ENCODE measurements around the gene SFT2D1.
"Not testable (repeated sequence)": the region's sequence is repeated elsewhere in the genome, so short reads cannot be mapped to it uniquely, and the experiment has no call there.

The SFT2D1 gene

GRCh38 chr6:166345672-166346071, 3.3 kb upstream of the SFT2D1 start:
- DNase-seq (ENCODE audit: low read depth); H3K27me3 ChIP-seq (replicated peaks; ENCODE audit: control insufficient read depth, insufficient read depth, low read length); H3K9ac ChIP-seq (ENCODE audit: low read length): not testable (repeated sequence)

DNA sequence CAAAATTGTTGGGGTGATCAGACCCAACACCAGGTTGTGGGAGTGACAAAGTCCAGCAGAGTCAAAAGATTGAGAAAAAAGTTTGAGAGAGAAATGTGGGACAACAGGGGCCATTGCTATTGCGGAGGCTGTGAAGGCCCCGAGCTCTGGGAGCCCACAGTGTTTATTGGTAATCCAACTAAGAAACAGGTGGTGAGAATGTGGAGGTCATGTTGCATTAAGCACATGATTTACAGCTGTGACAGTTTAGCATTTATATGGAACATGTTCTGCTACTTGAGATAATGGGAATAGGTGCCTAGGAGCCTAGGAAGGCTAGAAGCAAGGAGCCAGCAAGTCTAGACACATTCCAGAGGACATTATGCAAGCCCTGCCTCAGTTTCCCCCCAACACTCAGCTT, 2.6 kb upstream of the SFT2D1 start:
- H3K4me1 ChIP-seq (ENCODE audit: control insufficient read depth, insufficient read depth, low read length) = peaks cover 34% of the 10 kb centered on the region
- H3K36me3 ChIP-seq (ENCODE audit: control insufficient read depth, insufficient read depth, low read length, severe bottlenecking); H3K9ac ChIP-seq (ENCODE audit: low read length); DNase-seq (ENCODE audit: low read depth); H3K4me3 ChIP-seq (ENCODE audit: low read length); H3K27me3 ChIP-seq (replicated peaks; ENCODE audit: control insufficient read depth, insufficient read depth, low read length); H3K9me3 ChIP-seq (ENCODE audit: control insufficient read depth, low read length): not testable (repeated sequence)

More at GRCh38 chr6:166345672-166346071, 3.3 kb upstream of the SFT2D1 start:
- H3K4me3 ChIP-seq (ENCODE audit: low read length); H3K36me3 ChIP-seq (ENCODE audit: control insufficient read depth, insufficient read depth, low read length, severe bottlenecking): not testable (repeated sequence)
- peaks cover 11% of the 10 kb centered on the region for H3K9me3 ChIP-seq (ENCODE audit: control insufficient read depth, low read length)
- H3K4me1 ChIP-seq (ENCODE audit: control insufficient read depth, insufficient read depth, low read length) = peaks cover 31% of the 10 kb centered on the region

- Histone ChIP-seq H3K27me3 (replicated peaks; ENCODE audit: control insufficient read depth, insufficient read depth, low read length) (no peaks in the 10 kb centered on the region), H3K9me3 (ENCODE audit: control insufficient read depth, low read length) (peaks cover 3% of the 10 kb centered on the region), H3K4me3 (ENCODE audit: low read length) (no peak overlapping the region), H3K4me1 (ENCODE audit: control insufficient read depth, insufficient read depth, low read length) (peaks cover 33% of the 10 kb centered on the region), H3K9ac (ENCODE audit: low read length) (no peak overlapping the region), H3K36me3 (ENCODE audit: control insufficient read depth, insufficient read depth, low read length, severe bottlenecking) (peaks cover 3% of the 10 kb centered on the region)
- DNase-seq (ENCODE audit: low read depth) = no peak
Observed at GRCh38 chr6:166344240-166344639, 1.9 kb upstream of the SFT2D1 start.

GRCh38 chr6:166343150-166343487, 774 bp upstream of the SFT2D1 start:
- no peaks in the 10 kb centered on the region for H3K9me3 ChIP-seq (ENCODE audit: control insufficient read depth, low read length)
- peaks cover 24% of the 10 kb centered on the region for H3K4me1 ChIP-seq (ENCODE audit: control insufficient read depth, insufficient read depth, low read length)
- H3K36me3 ChIP-seq (ENCODE audit: control insufficient read depth, insufficient read depth, low read length, severe bottlenecking) = peaks cover 3% of the 10 kb centered on the region
- peak overlapping the region; percentile 95 for H3K9ac ChIP-seq (ENCODE audit: low read length)
- H3K4me3 ChIP-seq (ENCODE audit: low read length) = peak overlapping the region; percentile 98
- DNase-seq (ENCODE audit: low read depth) = no peak
- no peaks in the 10 kb centered on the region for H3K27me3 ChIP-seq (replicated peaks; ENCODE audit: control insufficient read depth, insufficient read depth, low read length)

DNA sequence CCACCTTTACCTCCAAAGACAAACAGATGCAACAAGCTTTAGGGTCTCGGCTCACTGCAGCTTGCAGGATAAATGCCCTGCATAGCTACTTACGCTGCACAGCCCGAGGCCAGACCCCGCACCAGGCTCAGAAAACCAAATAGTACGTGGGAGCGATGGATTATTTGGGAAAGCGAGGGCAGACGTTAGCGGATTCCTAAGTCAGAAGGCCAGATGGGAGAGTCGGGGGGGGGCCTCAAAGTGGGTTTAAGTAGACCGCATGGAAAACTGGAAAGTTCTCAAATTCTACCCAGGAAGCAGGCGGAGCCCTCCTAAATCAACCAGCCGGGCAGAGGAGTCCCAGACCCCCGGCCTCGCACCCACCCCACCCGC, 382 bp downstream of the SFT2D1 start:
- H3K9ac ChIP-seq (ENCODE audit: low read length) = peak overlapping the region; percentile 95
- H3K9me3 ChIP-seq (ENCODE audit: control insufficient read depth, low read length) = no peaks in the 10 kb centered on the region
- peak overlapping the region; percentile 98 for H3K4me3 ChIP-seq (ENCODE audit: low read length)
- H3K36me3 ChIP-seq (ENCODE audit: control insufficient read depth, insufficient read depth, low read length, severe bottlenecking) = peaks cover 11% of the 10 kb centered on the region
- peak; percentile 46 for DNase-seq (ENCODE audit: low read depth)
- H3K4me1 ChIP-seq (ENCODE audit: control insufficient read depth, insufficient read depth, low read length) = peaks cover 18% of the 10 kb centered on the region
- no peaks in the 10 kb centered on the region for H3K27me3 ChIP-seq (replicated peaks; ENCODE audit: control insufficient read depth, insufficient read depth, low read length)

GRCh38 chr6:166341464-166341863, 881 bp downstream of the SFT2D1 start:
- DNase-seq (ENCODE audit: low read depth) = no peak
- Histone ChIP-seq H3K9ac (ENCODE audit: low read length) (peak overlapping the region; percentile 95), H3K36me3 (ENCODE audit: control insufficient read depth, insufficient read depth, low read length, severe bottlenecking) (peaks cover 11% of the 10 kb centered on the region), H3K9me3 (ENCODE audit: control insufficient read depth, low read length) (no peaks in the 10 kb centered on the region), H3K27me3 (replicated peaks; ENCODE audit: control insufficient read depth, insufficient read depth, low read length) (no peaks in the 10 kb centered on the region), H3K4me3 (ENCODE audit: low read length) (peak overlapping the region; percentile 98), H3K4me1 (ENCODE audit: control insufficient read depth, insufficient read depth, low read length) (peaks cover 18% of the 10 kb centered on the region)

- Histone ChIP-seq H3K4me1 (ENCODE audit: control insufficient read depth, insufficient read depth, low read length) (peaks cover 18% of the 10 kb centered on the region), H3K36me3 (ENCODE audit: control insufficient read depth, insufficient read depth, low read length, severe bottlenecking) (peaks cover 31% of the 10 kb centered on the region), H3K9ac (ENCODE audit: low read length) (no peak overlapping the region), H3K4me3 (ENCODE audit: low read length) (no peak overlapping the region), H3K27me3 (replicated peaks; ENCODE audit: control insufficient read depth, insufficient read depth, low read length) (no peaks in the 10 kb centered on the region), H3K9me3 (ENCODE audit: control insufficient read depth, low read length) (no peaks in the 10 kb centered on the region)
- DNase-seq (ENCODE audit: low read depth) = no peak
Observed at GRCh38 chr6:166338854-166339253, 3.5 kb downstream of the SFT2D1 start.

DNA sequence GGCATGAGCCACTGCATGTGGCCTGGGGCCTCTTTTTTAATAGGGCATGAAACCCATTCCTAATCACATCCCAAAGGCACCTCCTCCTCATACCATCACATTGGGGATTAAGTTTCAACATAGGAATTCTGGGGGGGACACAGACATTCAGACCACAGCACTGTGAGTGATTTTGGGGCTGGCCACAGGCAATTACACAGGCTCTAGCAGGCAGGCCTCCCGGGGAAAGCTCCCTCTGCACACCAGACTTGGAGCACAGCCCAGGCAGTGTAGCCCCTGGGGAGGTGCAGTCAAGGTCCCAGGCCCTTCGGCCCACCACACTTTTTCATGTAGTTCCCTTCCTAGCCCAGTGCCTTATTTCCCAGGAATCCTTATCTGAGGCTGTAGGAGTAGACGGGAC, 5.5 kb downstream of the SFT2D1 start:
- no peak for DNase-seq (ENCODE audit: low read depth)
- Histone ChIP-seq H3K4me3 (ENCODE audit: low read length) (no peak overlapping the region), H3K36me3 (ENCODE audit: control insufficient read depth, insufficient read depth, low read length, severe bottlenecking) (peaks cover 31% of the 10 kb centered on the region), H3K27me3 (replicated peaks; ENCODE audit: control insufficient read depth, insufficient read depth, low read length) (no peaks in the 10 kb centered on the region), H3K4me1 (ENCODE audit: control insufficient read depth, insufficient read depth, low read length) (peaks cover 13% of the 10 kb centered on the region), H3K9ac (ENCODE audit: low read length) (no peak overlapping the region), H3K9me3 (ENCODE audit: control insufficient read depth, low read length) (no peaks in the 10 kb centered on the region)

DNA sequence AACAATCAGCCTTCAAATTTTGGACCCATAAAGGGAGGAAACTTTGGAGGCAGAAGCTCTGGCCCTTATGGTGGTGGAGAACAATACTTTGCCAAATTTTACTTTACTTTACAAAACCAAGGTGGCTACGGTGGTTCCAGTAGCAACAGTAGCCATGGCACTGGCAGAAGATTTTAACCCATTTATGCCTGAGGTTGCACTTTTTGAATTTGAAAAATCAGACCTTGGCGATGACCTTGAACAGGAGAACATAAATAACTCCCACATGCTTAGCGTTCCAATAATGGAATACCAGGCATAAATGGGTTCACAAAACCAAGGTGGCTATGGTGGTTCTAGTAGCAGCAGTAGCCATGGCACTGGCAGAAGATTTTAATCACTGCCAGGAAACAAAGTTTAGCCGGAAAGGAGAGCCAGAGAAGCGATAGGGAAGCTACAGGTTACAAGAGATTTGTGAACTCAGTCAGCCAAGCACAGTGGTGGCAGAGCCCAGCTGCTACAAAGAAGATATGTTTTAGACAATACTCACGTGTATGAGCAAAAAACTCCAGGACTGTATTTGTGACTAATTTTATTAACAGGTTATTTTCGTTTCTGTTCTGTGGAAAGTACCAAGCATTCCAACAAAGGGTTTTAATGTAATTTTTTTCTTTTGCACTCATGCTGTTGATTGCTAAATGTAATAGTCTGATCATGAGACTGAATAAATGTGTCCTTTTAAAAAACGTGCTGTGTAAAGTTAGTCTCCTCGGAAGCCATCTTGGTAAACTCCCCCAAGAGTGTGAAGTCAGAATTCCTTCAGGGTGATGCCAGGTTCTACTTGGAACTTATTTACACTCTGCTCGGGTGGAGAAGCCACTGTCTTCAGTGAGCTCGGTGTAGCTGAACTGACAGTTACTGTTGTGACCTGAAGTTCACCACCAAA, 6.7 kb downstream of the SFT2D1 start:
- DNase-seq (ENCODE audit: low read depth) = no peak
- peaks cover 29% of the 10 kb centered on the region for H3K36me3 ChIP-seq (ENCODE audit: control insufficient read depth, insufficient read depth, low read length, severe bottlenecking)
- peaks cover 11% of the 10 kb centered on the region for H3K4me1 ChIP-seq (ENCODE audit: control insufficient read depth, insufficient read depth, low read length)
- H3K4me3 ChIP-seq (ENCODE audit: low read length) = no peak overlapping the region
- no peaks in the 10 kb centered on the region for H3K27me3 ChIP-seq (replicated peaks; ENCODE audit: control insufficient read depth, insufficient read depth, low read length)
- no peaks in the 10 kb centered on the region for H3K9me3 ChIP-seq (ENCODE audit: control insufficient read depth, low read length)
- no peak overlapping the region for H3K9ac ChIP-seq (ENCODE audit: low read length)

GRCh38 chr6:166334878-166335277, 7.5 kb downstream of the SFT2D1 start:
- Histone ChIP-seq H3K9me3 (ENCODE audit: control insufficient read depth, low read length) (no peaks in the 10 kb centered on the region), H3K9ac (ENCODE audit: low read length) (no peak overlapping the region), H3K4me1 (ENCODE audit: control insufficient read depth, insufficient read depth, low read length) (peaks cover 15% of the 10 kb centered on the region), H3K36me3 (ENCODE audit: control insufficient read depth, insufficient read depth, low read length, severe bottlenecking) (peaks cover 28% of the 10 kb centered on the region), H3K4me3 (ENCODE audit: low read length) (no peak overlapping the region), H3K27me3 (replicated peaks; ENCODE audit: control insufficient read depth, insufficient read depth, low read length) (no peaks in the 10 kb centered on the region)
- no peak for DNase-seq (ENCODE audit: low read depth)

- no peak for DNase-seq (ENCODE audit: low read depth)
- H3K9me3 ChIP-seq (ENCODE audit: control insufficient read depth, low read length) = no peaks in the 10 kb centered on the region
- peaks cover 34% of the 10 kb centered on the region for H3K36me3 ChIP-seq (ENCODE audit: control insufficient read depth, insufficient read depth, low read length, severe bottlenecking)
Observed at GRCh38 chr6:166333172-166333995, 9.0 kb downstream of the SFT2D1 start.

More at GRCh38 chr6:166333172-166333995, 9.0 kb downstream of the SFT2D1 start:
- H3K27me3 ChIP-seq (replicated peaks; ENCODE audit: control insufficient read depth, insufficient read depth, low read length) = no peaks in the 10 kb centered on the region
- peaks cover 15% of the 10 kb centered on the region for H3K4me1 ChIP-seq (ENCODE audit: control insufficient read depth, insufficient read depth, low read length)
- H3K9ac ChIP-seq (ENCODE audit: low read length) = no peak overlapping the region
- H3K4me3 ChIP-seq (ENCODE audit: low read length) = no peak overlapping the region
